Amniotic stem cell (primary cell): ENCODE measurements around the gene HTR3B.
"Not testable (repeated sequence)": the region's sequence is repeated elsewhere in the genome, so short reads cannot be mapped to it uniquely, and the experiment has no call there.

Source experiments
- DNase-seq: peaks from one replicate; lab custom pipeline; 2025; lab: John Stamatoyannopoulos, UW

HTR3B gene

DNA sequence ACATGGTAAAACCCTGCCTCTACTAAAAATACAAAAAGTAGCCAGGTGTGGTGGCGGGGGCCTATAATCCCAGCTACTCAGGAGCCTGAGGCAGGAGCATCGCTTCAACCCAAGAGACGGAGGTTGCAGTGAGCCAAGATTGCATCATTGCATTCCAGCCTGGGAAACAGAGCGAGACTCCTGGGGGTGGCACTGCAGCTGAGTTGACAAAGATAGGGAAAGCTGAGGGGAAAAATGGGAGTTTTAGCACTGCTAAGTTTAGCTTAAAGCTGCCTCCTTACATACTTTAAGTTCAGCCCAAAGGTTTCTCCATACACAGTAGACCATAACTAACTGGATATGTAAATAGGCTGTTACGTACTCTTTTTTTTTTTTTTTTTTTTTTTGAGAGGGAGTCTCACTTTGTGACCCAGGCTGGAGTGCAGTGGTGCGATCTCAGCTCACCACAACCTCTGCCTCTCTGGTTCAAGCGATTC is 20.2 kb upstream of the HTR3B start:
- no peak for DNase-seq

- DNase-seq, result no peak
Measured at GRCh38 chr11:113885897-113886296, 18.7 kb upstream of the HTR3B start.

- no peak for DNase-seq
Measured at GRCh38 chr11:113888848-113889247, 15.7 kb upstream of the HTR3B start.

GRCh38 chr11:113894421-113894996 is 10.1 kb upstream of the HTR3B start:
- DNase-seq, result no peak

DNA sequence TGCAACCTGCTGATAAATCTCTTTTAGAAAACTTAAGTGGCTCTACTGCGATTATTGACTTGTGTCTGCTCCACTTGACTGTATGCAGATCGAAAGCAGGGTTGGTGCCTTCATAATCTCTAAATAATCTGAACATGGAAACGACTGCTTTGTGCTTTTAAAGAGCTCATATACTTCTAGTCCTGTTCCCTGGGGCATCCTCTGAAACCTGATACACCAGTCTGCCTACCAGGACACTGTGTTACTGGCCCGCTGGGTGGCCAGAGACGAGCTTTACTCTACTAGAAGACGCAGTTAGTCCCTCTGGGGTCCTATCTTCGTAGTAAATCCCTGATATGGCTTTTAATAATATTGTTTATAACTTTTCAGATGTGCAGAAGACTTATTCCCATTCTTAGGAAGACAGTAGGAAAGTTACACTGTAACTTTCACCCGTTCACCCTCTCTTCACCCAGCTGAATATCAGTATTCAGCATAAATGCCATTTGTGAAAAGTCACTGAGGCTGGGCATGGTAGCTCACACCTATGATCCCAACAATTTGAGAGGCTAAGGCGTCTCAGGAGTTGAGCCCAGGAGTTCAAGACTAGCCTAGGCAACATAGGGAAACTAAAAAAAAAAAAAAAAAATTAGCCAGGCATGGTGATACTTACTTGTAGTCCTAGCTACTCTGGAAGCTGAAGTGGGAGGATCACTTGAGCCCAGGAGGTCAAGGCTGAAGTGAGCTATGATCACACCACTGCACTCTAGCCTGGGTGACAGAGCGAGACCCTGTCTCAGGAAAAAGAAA is 9.0 kb upstream of the HTR3B start:
- no peak for DNase-seq

GRCh38 chr11:113896156-113896879 is 8.3 kb upstream of the HTR3B start:
- no peak for DNase-seq

DNA sequence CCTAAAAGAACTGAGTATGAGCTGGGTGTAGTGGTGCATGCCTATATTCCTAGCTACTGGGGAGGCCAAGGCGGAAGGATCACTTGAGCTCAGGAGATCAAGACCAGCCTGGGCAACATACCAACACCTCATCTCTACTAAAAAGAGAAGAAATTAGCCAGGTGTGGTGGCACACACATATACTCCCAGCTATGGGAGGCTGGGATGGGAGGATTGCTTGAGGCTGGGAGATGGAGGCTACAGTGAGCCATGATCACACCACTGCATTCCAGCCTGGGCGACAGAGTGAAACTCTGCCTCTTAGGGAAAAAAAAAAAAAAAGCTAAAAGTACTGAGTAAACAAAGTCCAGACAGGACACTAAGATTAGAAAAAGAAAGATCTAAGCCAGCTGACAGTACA is 3.5 kb upstream of the HTR3B start:
- no peak for DNase-seq

- no peak for DNase-seq
Measured at GRCh38 chr11:113906038-113906437, 1.4 kb downstream of the HTR3B start.

DNA sequence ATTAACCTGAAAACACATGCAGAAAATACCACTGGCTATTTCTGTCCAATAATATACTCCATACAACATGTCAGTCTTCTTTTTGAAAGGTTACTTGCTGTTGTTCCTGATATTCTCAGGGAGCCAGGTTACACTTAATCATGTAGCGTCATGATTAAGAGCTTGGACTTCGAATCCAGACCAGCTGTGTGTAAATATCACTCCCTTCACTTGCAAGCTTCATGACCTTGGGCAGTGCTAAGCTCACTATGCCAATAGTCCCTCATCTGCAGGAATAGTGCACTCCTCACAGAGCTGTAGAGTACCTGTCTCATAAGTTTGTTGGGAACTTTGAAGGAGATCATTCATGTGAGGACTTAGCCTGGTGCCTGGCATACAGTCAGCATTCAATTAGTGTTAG is 1.9 kb downstream of the HTR3B start:
- DNase-seq, result no peak

GRCh38 chr11:113907152-113907551 is 2.6 kb downstream of the HTR3B start:
- DNase-seq, result no peak

DNA sequence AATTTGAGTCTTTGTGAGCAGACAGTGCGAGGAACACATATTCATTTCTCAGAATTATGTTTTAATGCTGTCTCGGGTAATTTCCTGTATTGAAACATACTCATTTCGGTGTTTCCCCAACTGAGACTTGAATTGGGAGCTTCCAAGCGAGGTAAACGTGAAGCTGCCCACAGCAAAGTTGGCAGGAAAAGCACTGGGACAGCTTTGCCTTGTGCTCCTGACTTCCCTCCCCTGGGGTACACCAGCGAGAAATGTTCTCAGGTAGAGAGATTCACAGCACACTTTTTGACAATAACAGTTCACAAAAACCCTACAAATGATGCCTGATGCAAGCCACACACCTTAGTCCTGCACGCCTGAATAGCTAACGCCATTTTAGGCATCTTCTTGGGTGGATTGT is 3.1 kb downstream of the HTR3B start:
- no peak for DNase-seq

DNA sequence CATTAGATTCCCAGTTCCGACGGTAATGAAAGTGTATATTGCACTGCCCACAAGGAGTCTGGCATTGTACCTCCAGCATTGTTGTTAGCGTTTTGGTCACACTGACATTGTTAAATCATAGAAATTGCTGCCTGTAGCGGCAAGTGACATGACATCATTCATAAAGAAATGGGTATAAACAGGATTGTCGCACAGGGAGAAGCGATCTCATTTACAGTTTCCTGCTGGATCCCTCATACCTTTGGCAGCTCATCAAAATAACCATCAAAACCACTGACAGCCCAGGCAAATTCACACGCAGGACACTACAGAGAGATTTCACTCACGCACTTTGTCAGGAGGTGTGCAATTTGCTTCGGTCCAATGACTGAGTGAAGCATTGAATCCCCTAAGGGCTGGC is 3.5 kb downstream of the HTR3B start:
- DNase-seq, result no peak

DNA sequence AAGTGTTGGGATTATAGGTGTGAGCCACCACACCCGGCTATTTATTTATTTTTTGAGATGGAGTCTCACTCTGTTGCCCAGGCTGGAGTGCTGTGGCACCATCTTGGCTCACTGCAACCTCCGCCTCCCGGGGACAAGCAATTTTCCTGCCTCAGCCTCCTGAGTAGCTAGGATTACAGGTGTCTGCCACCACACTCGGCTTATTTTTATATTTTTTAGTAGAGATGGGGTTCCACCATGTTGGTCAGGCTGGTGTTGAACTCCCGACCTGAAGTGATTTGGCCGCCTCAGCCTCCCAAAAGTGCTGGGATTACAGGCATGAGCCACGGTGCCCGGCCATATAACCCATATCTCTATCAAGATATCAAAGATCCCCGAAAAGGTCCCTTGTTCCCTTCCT is 6.9 kb downstream of the HTR3B start:
- not testable (repeated sequence) for DNase-seq

DNA sequence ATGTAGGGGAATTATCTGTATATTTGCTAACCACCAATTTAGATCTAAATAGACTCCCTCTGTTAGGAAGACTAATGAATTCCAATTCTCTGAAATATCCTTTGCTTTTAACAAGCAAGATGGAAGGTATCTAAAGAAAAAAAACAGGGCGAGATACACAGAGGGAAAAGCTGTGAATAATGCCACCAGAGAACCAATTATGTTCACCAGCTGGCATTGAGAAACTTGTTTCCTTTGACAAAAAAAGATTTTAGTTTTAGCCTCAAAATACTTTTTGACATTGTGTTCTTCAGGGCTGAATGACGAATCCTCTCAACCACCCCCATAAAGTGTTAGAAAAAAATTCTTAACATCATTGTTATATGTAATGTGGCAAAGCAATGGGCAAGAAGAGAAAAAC is 19.0 kb downstream of the HTR3B start:
- DNase-seq, result no peak

DNA sequence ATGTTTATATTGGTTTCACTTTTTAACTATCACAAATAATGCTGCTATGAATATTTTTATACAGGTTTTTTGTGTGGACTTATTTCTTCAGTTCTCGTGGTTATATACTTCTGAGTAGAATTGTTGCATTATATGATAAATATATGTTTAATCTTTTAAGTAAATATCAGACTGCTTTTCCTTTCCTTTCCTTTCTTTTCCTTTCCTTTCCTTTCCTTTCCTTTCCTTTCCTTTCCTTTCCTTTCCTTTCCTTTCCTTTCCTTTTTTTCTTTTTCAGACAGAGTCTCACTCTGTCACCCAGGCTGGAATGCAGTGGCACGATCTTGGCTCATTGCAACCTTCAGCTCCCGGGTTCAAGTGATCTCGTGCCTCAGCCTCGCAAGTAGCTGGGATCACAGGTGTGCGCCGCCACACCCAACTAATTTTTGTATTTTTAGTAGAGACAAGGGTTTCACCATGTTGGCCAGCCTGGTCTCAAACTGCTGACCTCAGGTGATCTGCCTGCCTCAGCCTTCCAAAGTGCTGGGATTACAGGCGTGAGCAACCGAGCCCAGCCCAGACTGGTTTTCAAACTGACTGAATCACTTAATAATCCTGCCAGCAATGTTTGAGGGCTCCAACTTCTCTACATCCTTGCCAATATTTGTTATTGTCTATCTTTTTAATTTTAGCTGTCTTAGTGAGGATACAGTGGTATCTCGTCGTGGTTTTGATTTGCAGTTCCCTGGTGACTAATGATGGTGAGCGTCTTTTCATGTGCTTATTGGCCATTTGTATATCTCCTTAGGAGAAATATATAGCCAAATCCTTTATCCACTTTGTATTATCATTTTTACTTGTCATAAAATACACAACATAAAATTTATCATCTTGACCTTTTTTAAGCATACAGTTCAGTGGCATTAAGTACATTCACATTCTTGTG is 21.9 kb downstream of the HTR3B start:
- DNase-seq, result no peak

GRCh38 chr11:113928311-113928710 is 23.7 kb downstream of the HTR3B start:
- DNase-seq, result no peak

DNA sequence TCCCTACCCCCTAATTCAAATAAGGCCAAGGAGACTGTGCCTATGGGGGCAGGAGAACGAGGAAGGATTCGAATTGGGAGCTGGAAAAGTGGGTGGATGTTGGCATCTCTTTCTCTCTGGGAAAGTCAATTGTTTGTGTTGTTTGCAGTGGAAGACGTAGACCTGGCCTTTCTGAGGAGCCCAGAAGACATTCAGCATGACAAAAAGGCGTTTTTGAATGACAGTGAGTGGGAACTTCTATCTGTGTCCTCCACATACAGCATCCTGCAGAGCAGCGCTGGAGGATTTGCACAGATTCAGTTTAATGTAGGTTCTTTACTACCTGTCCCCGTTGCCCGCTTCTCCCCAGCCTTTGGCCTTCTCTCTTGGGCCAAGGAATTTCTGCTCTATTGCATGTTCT is 28.2 kb downstream of the HTR3B start:
- DNase-seq, result no peak

- DNase-seq, result not testable (repeated sequence)
Measured at GRCh38 chr11:113934193-113934592, 29.6 kb downstream of the HTR3B start.

- DNase-seq, result no peak
Measured at GRCh38 chr11:113934761-113935160, 30.2 kb downstream of the HTR3B start.

- DNase-seq, result no peak
Measured at GRCh38 chr11:113935858-113936257, 31.3 kb downstream of the HTR3B start.

DNA sequence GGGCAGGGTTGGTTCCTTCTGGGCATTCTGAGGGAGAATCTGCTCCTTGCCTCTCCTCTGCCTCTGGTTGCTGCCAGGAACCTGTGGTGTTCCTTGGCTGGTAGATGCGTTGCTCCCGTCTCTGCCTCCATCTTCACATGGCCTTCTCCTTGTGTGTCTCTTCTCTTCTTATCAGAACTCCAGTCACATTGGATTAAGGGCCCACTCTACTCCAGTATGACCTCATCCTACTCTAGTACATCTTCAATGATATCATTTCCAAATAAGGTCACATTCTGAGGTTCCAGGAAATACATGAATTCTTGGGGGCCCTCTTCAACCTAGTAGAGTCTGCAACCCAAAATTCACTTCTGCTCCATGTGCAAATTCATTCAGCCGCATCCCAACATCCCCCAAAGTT is 33.3 kb downstream of the HTR3B start:
- DNase-seq, result no peak

GRCh38 chr11:113942256-113942655 is 37.7 kb downstream of the HTR3B start:
- DNase-seq, result no peak
